HEK293T (cell line): ENCODE results near the gene PRKAR1B.

Source experiments
- CTCF ChIA-PET: fragments of 350-600 bp; formaldehyde crosslinking; extraction: SDS; loops from one replicate; lab custom pipeline; 2021; ENCODE audit warnings: antibody characterized with exemption, inconsistent platforms; lab: Yijun Ruan, JAX
- POLR2A ChIA-PET: fragments of 350-600 bp; formaldehyde crosslinking; extraction: SDS; loops from one replicate; lab custom pipeline; 2020; ENCODE audit warnings: antibody characterized with exemption, inconsistent platforms; lab: Yijun Ruan, JAX
- DNase-seq: peaks from one replicate; pipeline ENCODE4 v3.0.0; 2012; ENCODE audit warnings: mixed read lengths; ENCODE audit errors: extremely low spot score
- ARNT ChIP-seq: fragments of 450-650 bp; IDR thresholded peaks from 2 replicates; pipeline ENCODE4 v1.6.1; 2017; ENCODE audit warnings: mild to moderate bottlenecking
- BHLHE40 ChIP-seq: fragments of 450-650 bp; IDR thresholded peaks from 2 replicates; pipeline ENCODE4 v1.6.1; 2016; ENCODE audit warnings: mild to moderate bottlenecking, moderate library complexity, borderline replicate concordance
- CTBP1 ChIP-seq: fragments of 450-650 bp; IDR thresholded peaks from 2 replicates; pipeline ENCODE4 v1.6.1; 2016; ENCODE audit warnings: borderline replicate concordance
- ELF4 ChIP-seq: fragments of 450-650 bp; IDR thresholded peaks from 2 replicates; pipeline ENCODE4 v1.6.1; 2017; ENCODE audit warnings: antibody characterized with exemption
- FOXA1 ChIP-seq: fragments of 450-650 bp; IDR thresholded peaks from 2 replicates; pipeline ENCODE4 v1.6.1; 2016; ENCODE audit warnings: mild to moderate bottlenecking
- FOXK2 ChIP-seq: fragments of 450-650 bp; IDR thresholded peaks from 2 replicates; pipeline ENCODE4 v1.6.1; 2016; ENCODE audit warnings: mild to moderate bottlenecking
- FOXM1 ChIP-seq: fragments of 450-650 bp; IDR thresholded peaks from 2 replicates; pipeline ENCODE4 v1.6.1; 2017; ENCODE audit warnings: mild to moderate bottlenecking, borderline replicate concordance
- HDGF ChIP-seq: fragments of 450-650 bp; IDR thresholded peaks from 2 replicates; pipeline ENCODE4 v1.6.1; 2017; ENCODE audit warnings: antibody characterized with exemption, borderline replicate concordance
- L3MBTL2 ChIP-seq: fragments of 450-650 bp; conservative IDR thresholded peaks from 2 replicates; pipeline ENCODE4 v1.6.1; 2016; ENCODE audit warnings: mild to moderate bottlenecking
- LEF1 ChIP-seq: fragments of 450-650 bp; IDR thresholded peaks from 2 replicates; pipeline ENCODE4 v1.6.1; 2017; ENCODE audit warnings: mild to moderate bottlenecking, borderline replicate concordance
- NFRKB ChIP-seq: fragments of 450-650 bp; IDR thresholded peaks from 2 replicates; pipeline ENCODE4 v1.6.1; 2016; ENCODE audit warnings: mild to moderate bottlenecking, moderate library complexity
- SP1 ChIP-seq: fragments of 450-650 bp; IDR thresholded peaks from 2 replicates; pipeline ENCODE4 v1.6.1; 2017
- SUZ12 ChIP-seq: fragments of 450-650 bp; IDR thresholded peaks from 2 replicates; pipeline ENCODE4 v1.6.1; 2016; ENCODE audit warnings: mild to moderate bottlenecking
- TARDBP ChIP-seq: fragments of 450-650 bp; IDR thresholded peaks from 2 replicates; pipeline ENCODE4 v1.6.1; 2016
- ZNF384 ChIP-seq: fragments of 450-650 bp; IDR thresholded peaks from 2 replicates; pipeline ENCODE4 v1.6.1; 2016
- TF ChIP-seq, protein P1 (sequence below): fragments of 450-650 bp; IDR thresholded peaks from 2 replicates; pipeline ENCODE4 v1.6.1; 2016

The PRKAR1B gene

DNA sequence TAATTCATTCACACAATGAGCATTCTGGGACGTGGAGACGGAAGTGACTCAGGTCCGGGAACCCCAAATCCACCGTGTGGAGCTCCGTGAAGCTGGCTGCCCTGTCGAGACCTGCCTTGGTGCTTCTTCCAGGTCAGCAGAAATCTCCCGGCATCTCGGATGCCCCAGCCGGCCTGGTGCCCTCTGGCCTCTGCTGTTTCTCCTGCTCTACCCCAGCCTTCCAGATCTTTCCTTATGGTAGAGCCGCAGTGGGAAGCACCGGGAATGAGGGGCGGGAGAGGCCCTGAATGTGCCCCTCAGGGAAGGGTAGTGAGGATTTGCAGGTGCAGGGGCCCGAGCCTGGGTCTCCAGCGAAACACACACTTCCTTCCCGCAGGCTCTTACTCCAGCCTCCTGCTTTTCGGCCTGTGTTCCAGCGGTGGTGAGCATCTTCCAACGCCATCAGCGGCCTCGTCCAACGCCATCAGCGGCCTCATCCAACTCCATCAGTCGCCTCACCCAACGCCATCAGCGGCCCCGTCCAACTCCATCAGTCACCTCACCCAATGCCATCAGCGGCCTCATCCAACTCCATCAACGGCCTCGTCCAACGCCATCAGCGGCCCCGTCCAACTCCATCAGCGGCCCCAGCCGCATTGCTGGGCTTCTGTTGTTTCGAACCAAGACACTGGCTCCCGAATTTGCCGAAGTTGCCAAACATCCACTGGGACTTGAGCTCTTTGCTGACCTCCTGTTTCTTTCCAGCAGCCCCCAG, 150.4 kb downstream of the PRKAR1B start:
- ChIA-PET CTCF (no interaction called here), POLR2A (no interaction called here)
- TF ChIP-seq, protein P1, sequence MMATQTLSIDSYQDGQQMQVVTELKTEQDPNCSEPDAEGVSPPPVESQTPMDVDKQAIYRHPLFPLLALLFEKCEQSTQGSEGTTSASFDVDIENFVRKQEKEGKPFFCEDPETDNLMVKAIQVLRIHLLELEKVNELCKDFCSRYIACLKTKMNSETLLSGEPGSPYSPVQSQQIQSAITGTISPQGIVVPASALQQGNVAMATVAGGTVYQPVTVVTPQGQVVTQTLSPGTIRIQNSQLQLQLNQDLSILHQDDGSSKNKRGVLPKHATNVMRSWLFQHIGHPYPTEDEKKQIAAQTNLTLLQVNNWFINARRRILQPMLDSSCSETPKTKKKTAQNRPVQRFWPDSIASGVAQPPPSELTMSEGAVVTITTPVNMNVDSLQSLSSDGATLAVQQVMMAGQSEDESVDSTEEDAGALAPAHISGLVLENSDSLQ = no peak
- TF ChIP-seq ZNF384 = no peak
- TF ChIP-seq NFRKB = no peak
- TF ChIP-seq FOXK2 = no peak
- no peak for TF ChIP-seq SUZ12
- TF ChIP-seq FOXM1 = no peak
- TF ChIP-seq HDGF = no peak
- TF ChIP-seq FOXA1 = no peak
- no peak for TF ChIP-seq ELF4
- TF ChIP-seq SP1 = no peak
- TF ChIP-seq L3MBTL2 = no peak
- no peak for DNase-seq

DNA sequence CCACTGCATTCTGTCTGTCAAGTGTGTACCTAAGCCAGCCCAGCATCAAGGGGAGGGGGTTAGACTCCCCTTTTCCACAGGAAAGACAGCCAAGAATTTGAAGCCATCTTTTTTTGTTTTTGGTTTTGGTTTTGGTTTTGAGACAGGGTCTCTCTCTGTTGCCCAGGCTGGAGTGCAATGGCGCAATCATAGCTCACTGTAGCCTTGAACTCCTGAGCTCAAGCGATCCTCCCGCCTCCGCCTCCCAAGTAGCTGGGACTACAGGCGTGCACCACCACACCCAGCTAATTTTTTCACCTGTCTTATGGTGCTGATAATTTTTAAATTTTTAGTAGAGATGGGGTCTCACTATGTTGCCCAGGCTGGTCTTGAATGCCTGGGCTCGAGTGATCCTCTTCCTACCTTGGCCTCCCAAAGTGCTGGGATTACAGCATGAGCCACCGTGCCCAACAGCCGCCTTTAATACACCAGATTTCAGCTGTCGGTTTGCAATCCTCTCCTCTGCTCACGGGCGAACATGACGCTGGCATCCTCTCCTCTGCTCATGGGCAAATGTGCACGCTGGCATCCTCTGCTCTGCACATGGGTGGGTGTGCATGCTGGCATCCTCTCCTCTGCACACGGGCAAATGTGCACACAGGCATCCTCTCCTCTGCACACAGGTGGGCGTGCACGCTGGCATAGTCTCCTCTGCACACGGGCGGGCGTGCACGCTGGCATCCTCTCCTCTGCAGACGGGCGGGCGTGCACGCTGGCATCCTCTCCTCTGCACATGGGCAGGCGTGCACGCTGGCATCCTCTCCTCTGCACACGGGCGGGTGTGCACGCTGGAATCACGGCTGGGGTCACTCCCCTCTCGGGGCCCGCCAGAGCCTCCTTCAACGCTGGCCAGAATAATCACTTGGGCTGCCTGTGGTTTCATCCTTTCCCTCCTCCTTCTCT, 151.4 kb downstream of the PRKAR1B start:
- ChIA-PET POLR2A (no interaction called here), CTCF (no interaction called here)

DNA sequence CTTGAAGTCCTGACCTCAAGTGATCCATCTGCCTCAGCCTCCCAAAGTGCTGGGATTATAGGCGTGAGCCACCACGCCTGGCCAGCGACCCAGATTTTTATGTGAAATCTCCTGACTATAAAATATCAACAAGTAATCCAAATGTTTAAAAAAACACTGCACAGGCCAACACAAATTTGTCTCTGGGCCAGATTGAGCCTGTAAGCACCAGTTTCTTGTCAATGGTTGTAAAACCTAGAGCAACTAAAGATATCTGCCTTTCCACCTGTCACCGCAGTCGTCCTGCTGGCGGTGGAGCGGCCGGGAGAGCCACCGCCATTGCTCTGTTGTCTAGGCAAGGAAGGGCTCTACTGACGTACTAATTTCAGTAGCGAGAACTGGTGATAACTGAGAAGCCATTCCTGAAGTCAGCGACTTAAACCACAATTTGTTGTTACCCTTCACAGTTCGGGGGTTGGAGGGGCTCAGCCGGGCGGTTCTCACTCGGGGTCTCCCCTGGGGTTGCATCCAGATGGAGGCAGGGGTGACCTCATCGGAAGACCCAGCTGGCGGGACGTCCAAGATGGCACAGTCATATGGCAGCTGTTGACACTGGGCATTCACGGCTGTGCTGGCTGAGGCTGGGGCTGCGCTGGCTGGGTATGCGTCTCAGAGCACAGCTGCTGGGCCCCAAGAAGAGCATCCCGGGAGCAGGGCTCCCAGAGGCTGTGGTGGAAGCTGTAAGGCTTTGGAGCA, 152.3 kb downstream of the PRKAR1B start:
- TF ChIP-seq HDGF = no peak
- TF ChIP-seq BHLHE40 = no peak
- no peak for TF ChIP-seq ELF4
- TF ChIP-seq FOXA1 = no peak
- TF ChIP-seq FOXM1 = no peak
- no peak for TF ChIP-seq TARDBP
- TF ChIP-seq LEF1 = no peak
- TF ChIP-seq SP1 = no peak
- TF ChIP-seq CTBP1 = no peak
- no peak for TF ChIP-seq SUZ12
- no peak for TF ChIP-seq L3MBTL2
- no peak for TF ChIP-seq NFRKB
- TF ChIP-seq, protein P1 = no peak
- no peak for TF ChIP-seq FOXK2
- no peak for TF ChIP-seq ZNF384
- TF ChIP-seq ARNT = no peak
- ChIA-PET POLR2A (no interaction called here), CTCF (no interaction called here)
- DNase-seq = no peak

More for the DNA sequence above, 151.4 kb downstream of the PRKAR1B start:
- TF ChIP-seq BHLHE40 (no peak), CTBP1 (no peak), LEF1 (no peak), ZNF384 (no peak), SP1 (no peak), L3MBTL2 (no peak), FOXM1 (no peak), ARNT (no peak), NFRKB (no peak), FOXK2 (no peak), ELF4 (no peak), HDGF (no peak), SUZ12 (no peak), FOXA1 (no peak), TARDBP (no peak)
- TF ChIP-seq, protein P1 = no peak
- no peak for DNase-seq

DNA sequence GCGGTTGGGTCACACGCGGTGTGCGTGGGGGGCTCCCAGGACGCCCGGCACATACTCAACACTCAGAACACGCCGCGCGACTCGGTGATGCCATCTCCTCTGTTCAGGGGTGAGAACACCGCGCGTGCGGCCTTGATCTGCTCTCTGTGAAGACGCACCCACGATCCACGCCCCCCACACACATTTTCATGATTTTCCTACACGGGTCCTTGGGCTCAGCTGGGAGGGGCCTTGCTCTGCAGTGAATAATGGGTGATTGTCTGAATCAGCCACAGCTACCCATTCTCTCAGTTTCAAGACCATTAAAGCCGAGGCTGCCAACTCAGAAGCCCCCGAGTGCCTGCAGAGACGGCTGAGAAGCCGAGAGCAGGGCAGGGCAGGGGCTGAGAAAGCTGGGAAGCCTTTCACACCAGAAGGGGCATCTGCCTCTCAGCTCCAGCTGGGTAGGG, 153.1 kb downstream of the PRKAR1B start:
- POLR2A ChIA-PET = no interaction called here
- DNase-seq = no peak
- CTCF ChIA-PET = no interaction called here
- no peak for TF ChIP-seq LEF1
- TF ChIP-seq ARNT = no peak
- TF ChIP-seq SUZ12 = no peak
- TF ChIP-seq TARDBP = no peak
- no peak for TF ChIP-seq L3MBTL2
- TF ChIP-seq CTBP1 = no peak
- no peak for TF ChIP-seq NFRKB
- TF ChIP-seq ELF4 = no peak
- TF ChIP-seq ZNF384 = no peak
- TF ChIP-seq, protein P1 = no peak
- no peak for TF ChIP-seq SP1
- no peak for TF ChIP-seq FOXK2
- no peak for TF ChIP-seq FOXA1
- TF ChIP-seq HDGF = no peak
- no peak for TF ChIP-seq BHLHE40
- TF ChIP-seq FOXM1 = no peak
